Subcutaneous abdominal adipose tissue (tissue), 5 donors: ENCODE data around the gene IMP4.

Experiments used
- H3K27ac ChIP-seq: one replicate; pipeline ENCODE4 v1.7.0; 2013; ENCODE audit warnings: low read depth, mild to moderate bottlenecking, inconsistent platforms, low read length, moderate library complexity
- H3K27me3 ChIP-seq, 5 donors: one replicate each; pipeline ENCODE4 v1.7.0; 2013; ENCODE audit warnings: low read length in 5 of 5, inconsistent platforms in 1 of 5; ENCODE audit not compliant: control insufficient read depth in 5 of 5, insufficient read depth in 4 of 5
- H3K36me3 ChIP-seq, 5 donors: one replicate each; pipeline ENCODE4 v1.7.0; 2013; ENCODE audit warnings: low read length in 5 of 5; ENCODE audit not compliant: control insufficient read depth in 5 of 5, insufficient read depth in 5 of 5
- H3K4me1 ChIP-seq, 5 donors: one replicate each; pipeline ENCODE4 v1.7.0; 2013; ENCODE audit warnings: low read length in 5 of 5, mild to moderate bottlenecking in 3 of 5, moderate library complexity in 1 of 5; ENCODE audit not compliant: control insufficient read depth in 5 of 5, insufficient read depth in 5 of 5
- H3K4me3 ChIP-seq, 5 donors: one replicate each; pipeline ENCODE4 v1.7.0; 2013; ENCODE audit warnings: low read length in 5 of 5, low read depth in 1 of 5
- H3K9ac ChIP-seq, 5 donors: one replicate each; pipeline ENCODE4 v1.7.0; 2013; ENCODE audit warnings: low read length in 5 of 5, mild to moderate bottlenecking in 4 of 5, moderate library complexity in 3 of 5
- H3K9me3 ChIP-seq, 5 donors: one replicate each; pipeline ENCODE4 v1.7.0; 2013; ENCODE audit warnings: low read length in 5 of 5; ENCODE audit not compliant: control insufficient read depth in 5 of 5
- donor health status: healthy.
- donor health status: healthy.
- donor health status: healthy.
- donor health status: healthy.
- donor health status: healthy.

The IMP4 gene

DNA sequence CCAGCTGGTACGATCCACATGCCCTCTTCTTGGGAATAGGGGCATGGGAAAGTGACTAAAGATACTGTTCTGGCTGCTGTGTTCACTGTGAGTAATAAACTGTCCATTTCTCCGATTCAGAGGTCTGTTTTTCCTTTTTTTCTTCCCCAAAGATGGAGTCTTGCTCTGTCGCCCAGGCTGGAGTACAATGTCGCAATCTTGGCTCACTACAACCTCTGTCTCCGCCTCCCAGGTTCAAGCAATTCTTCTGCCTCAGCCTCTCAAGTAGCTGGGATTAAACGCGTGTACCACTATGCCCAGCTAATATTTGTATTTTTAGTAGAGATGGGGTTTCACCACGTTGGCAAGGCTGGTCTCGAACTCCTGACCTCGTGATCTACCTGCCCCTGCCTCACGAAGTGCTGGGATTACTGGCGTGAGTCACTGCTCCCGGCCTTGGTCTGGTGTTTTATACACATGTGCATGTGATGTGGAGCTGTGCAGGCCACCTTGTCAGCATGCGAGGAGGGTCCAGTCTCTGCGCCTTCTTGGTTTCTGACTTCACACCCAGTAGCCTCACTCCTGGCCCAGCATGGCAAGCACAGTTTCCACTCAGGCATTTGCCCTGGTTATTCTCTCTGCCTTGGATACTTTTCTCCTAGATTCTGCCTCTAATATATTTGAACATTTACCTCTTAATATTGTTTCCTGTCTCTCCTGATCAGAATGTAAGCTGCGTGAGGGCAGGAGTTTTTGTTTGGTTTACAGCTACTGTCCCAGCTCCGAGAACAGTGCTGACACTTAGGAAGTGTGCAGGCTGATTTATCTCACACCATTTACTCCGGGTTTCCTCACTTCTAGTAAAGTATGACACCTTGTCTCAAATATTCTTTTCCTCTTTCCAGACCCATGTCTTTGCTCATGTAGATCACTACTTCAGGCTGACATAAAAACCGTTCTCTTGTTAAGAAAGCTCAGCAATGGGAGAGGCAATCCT lies 32.9 kb downstream of the IMP4 start:
- H3K9ac ChIP-seq = no peak overlapping the region
- peaks cover 3 to 26% (median 7%) of the 10 kb centered on the region in 5 donors for H3K36me3 ChIP-seq
- H3K4me3 ChIP-seq = no peak overlapping the region
- H3K27ac ChIP-seq = no peak overlapping the region
- no peaks in the 10 kb centered on the region for H3K9me3 ChIP-seq
- peaks cover 6 to 58% (median 32%) of the 10 kb centered on the region in 5 donors for H3K4me1 ChIP-seq
- no peaks in the 10 kb centered on the region for H3K27me3 ChIP-seq

DNA sequence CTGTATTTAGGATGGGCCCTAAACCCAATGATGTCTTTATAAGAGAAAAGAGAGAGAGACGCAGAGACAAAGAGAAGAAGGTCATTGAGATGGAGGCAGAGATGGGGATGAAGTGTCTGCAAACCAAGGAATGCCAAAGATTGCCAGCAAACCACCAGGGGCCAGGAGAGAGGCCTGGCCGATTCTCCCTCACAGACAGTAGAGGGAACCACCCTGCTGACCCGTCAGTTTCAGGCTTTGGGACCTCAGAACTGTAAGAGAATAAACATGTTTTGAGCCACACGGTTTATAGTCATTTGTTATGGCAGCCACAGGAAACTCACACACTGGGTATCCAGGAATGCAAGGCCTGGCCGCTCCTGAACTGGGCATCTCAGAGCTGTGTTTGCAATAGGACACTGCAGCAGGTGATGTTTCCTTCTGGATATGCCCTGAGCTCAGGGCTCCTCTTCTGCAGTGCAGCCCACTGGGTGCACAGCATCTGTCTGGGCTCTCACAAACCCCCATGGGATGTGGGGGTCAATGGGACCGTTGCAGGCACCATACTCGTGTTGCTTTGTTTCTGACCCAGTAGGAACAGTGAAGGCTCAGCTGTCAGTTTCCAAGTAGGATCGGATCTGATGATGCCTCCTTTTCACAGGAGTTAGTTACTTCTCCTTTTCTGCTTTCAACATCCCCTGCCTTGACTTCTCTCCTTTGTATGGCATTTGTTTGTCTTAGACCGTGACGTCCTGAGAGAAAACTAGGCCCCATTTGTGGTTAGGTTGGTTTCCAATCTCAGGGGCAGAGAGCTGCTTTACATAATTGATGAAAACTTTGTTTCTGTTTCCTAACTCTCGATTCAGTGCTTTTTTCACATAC lies 34.0 kb downstream of the IMP4 start:
- Histone ChIP-seq H3K9ac (no peak overlapping the region), H3K27me3 (no peaks in the 10 kb centered on the region), H3K4me3 (no peak overlapping the region), H3K27ac (no peak overlapping the region), H3K9me3 (no peaks in the 10 kb centered on the region), H3K4me1 (peaks cover 4 to 51% (median 24%) of the 10 kb centered on the region in 5 donors), H3K36me3 (peaks cover 3 to 34% (median 7%) of the 10 kb centered on the region in 5 donors)

DNA sequence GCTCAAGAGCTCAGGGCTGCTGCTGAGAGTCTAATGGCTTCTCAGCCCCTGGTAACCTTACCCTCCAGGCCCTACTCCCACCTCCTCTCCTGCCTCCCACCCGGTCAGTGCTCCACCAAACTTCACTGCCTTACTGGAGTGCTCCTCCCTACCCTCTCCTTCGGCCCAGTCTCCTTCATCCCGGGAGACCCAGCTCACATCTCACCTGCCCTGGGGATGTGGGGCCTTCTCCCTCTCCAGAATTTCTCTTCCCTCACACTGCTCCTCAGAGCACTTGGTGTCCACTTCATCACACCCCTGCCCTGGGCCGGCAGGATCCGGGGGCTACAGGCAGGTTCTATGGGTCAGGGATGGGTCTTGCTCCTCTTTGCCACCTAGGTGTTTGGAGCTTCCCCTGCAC lies 34.8 kb downstream of the IMP4 start:
- Histone ChIP-seq H3K4me3 (no peak overlapping the region), H3K9me3 (no peaks in the 10 kb centered on the region), H3K36me3 (peaks cover 3 to 40% (median 11%) of the 10 kb centered on the region in 5 donors), H3K9ac (no peak overlapping the region), H3K27me3 (no peaks in the 10 kb centered on the region), H3K27ac (no peak overlapping the region), H3K4me1 (peaks cover 4 to 46% (median 20%) of the 10 kb centered on the region in 5 donors)

DNA sequence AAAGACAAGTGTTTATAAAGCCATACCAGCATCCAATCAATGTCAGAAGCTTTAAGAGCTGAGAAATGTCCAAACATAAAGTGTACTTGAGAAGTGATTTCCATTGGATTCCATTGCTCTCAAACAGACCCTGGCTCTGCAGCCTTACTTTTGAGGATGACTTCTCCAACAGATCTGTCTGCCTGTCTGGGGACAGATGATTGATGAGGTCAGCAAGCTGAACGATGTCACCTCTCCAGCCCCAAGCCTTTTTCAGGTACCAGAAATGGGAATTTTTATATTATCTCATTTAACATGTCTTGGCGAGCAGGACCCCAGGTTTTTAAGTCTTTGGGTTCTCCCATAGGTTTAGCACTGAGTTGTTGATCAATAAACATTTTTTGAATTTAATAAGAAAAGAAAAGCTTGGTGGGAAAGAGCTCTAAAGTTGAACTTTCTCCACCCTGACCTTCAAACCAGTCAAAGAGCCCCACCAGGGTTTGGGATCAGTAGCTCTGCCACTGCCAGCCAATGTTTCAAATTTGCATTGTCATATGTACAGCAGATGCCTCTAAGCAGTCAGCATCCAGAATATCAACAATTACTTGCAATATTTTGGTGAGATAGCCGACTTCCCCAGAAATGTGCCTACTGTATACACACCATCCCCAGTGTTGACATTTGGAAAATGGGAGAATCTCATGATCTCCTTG lies 35.7 kb downstream of the IMP4 start:
- Histone ChIP-seq H3K9ac (no peak overlapping the region), H3K4me3 (no peak overlapping the region), H3K36me3 (peaks cover 3 to 45% (median 11%) of the 10 kb centered on the region in 5 donors), H3K9me3 (no peaks in the 10 kb centered on the region), H3K4me1 (peaks cover 1 to 38% (median 12%) of the 10 kb centered on the region in 5 donors), H3K27ac (no peak overlapping the region), H3K27me3 (no peaks in the 10 kb centered on the region)

DNA sequence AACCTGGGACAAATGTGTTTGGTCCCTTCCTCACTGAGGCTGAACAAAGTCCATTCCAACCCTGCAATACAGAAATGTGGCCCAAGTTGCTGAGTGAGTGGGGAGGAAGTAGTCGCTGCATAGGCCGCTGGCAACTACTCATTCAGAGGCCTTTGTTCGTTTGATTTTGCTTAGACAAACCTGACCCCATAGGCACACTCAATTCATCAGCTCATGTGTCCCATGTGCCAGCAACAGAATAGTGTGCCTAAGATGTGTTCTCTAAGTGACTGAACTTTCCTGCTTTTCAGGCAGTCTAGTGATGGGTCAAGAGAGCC lies 36.2 kb downstream of the IMP4 start:
- Histone ChIP-seq H3K4me1 (peaks cover 0 to 33% (median 7%) of the 10 kb centered on the region in 5 donors), H3K9me3 (no peaks in the 10 kb centered on the region), H3K9ac (no peak overlapping the region), H3K27ac (no peak overlapping the region), H3K27me3 (no peaks in the 10 kb centered on the region), H3K4me3 (no peak overlapping the region), H3K36me3 (peaks cover 3 to 45% (median 11%) of the 10 kb centered on the region in 5 donors)

DNA sequence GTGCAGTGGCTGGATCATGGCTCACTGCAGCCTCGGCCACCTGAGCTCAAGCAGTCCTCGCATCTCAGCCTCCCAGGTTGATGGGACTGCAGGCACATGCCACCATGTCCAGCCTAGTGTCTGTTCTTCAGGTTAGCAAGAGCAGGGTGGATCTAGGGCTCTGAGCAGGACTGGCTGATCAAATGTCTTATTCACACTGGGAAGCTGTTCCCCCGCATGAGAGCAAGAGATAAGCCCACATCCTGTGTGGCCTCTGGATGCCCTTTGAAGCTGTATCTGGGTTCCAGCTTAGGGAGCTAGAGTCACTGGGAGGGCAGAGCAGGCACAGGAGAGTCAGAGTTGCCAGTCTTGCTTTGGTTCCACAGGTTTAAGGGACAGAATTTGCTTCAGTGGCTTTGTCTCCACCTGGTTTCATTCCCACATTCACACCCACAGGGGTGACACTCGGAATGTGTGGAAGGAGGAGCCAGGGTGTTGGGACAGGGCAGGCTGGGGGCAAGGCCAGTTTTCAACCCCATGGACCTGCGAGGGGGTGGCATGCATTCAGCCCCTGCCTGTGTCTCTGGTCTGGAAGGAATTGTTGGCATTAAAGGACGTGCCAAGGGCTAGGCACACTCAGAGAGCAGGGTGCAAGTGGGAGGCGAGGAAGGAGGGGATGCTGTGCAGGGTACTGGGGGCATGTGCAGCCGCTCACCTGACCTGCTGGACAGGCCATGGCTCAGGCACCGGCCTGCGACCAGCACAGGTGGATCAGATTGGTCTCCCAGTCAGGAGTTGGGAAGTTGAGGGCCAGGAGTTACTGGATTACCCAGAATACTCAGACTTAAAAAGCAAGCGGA lies 37.6 kb downstream of the IMP4 start:
- H3K9ac ChIP-seq = no peak overlapping the region
- peaks cover 3 to 40% (median 9%) of the 10 kb centered on the region in 5 donors for H3K36me3 ChIP-seq
- H3K27ac ChIP-seq = no peak overlapping the region
- no peaks in the 10 kb centered on the region for H3K27me3 ChIP-seq
- H3K9me3 ChIP-seq = no peaks in the 10 kb centered on the region
- H3K4me1 ChIP-seq = peaks cover 0 to 29% (median 4%) of the 10 kb centered on the region in 5 donors
- H3K4me3 ChIP-seq = no peak overlapping the region

DNA sequence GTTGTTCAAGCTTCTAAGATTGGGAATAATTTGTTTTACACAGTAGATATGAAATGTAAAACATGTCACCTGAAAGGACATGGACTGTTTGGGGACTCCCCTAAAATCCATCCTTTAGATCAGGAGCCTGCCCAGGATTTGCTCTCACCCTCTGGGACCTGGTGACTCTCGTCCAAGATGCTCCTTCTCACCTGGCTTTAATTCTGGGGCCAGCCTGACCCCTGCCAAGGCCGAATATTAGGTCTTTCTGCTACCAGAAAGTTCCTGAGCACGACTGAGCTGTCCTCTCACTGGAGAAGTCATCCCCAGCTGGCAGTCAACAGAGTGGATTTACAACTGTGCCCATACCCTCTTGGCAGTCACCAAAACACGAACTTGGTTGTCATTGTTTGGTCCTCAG lies 38.4 kb downstream of the IMP4 start:
- H3K36me3 ChIP-seq = peaks cover 2 to 33% (median 9%) of the 10 kb centered on the region in 5 donors
- H3K9me3 ChIP-seq = no peaks in the 10 kb centered on the region
- no peaks in the 10 kb centered on the region for H3K27me3 ChIP-seq
- no peak overlapping the region for H3K9ac ChIP-seq
- H3K4me1 ChIP-seq = peaks cover 0 to 37% (median 4%) of the 10 kb centered on the region in 5 donors
- H3K4me3 ChIP-seq = no peak overlapping the region
- no peak overlapping the region for H3K27ac ChIP-seq

DNA sequence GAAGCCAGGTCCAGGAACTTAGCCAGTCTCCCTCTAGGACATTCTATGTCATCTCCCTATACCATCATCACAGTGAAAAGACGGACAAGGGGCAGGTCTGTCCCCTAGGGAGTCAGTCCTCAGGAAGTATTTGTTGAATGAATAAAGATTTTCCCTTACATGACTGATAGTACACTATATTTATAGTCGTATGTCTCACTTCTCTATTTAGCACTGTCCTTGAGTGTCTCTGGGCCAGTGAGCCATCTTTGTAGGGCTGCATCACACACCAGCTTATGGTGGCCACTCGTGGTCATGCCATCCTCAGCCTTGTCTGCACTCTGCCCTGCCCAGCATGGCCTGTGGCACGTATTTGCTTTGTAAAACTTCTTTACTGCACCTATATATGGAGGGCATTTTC lies 38.9 kb downstream of the IMP4 start:
- peaks cover 3 to 36% (median 9%) of the 10 kb centered on the region in 5 donors for H3K4me1 ChIP-seq
- H3K9me3 ChIP-seq = no peaks in the 10 kb centered on the region
- H3K36me3 ChIP-seq = peaks cover 2 to 32% (median 9%) of the 10 kb centered on the region in 5 donors
- H3K9ac ChIP-seq = no peak overlapping the region
- no peak overlapping the region for H3K27ac ChIP-seq
- no peaks in the 10 kb centered on the region for H3K27me3 ChIP-seq
- H3K4me3 ChIP-seq = no peak overlapping the region

DNA sequence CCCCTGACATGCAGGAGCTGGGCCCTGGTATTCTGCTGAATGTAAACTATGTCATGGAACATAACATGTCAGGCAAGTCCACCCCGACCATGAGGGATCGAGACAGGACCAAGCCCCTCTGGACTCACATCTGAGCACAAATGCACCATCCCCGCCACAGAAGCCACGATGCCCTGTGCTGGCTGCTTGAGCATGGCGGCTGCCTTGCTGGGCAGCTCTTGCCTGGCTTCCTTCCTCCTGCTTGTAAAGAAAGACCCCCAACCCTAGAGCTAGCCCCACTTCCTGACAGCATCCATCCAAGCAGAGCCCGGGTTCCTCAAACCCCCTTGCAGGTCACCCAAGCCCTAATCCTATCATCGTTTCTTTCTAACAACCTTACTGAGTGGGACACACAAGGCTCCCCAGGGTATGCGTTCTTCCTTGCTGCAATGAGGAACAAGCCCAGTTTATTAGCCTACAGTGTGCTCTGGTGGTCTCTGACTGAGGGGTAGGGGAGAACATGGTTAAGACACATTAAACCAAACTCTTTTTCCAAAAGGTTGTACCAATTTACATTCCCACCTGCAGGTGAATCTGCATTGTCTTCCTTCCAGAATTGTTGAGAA lies 39.7 kb downstream of the IMP4 start:
- H3K36me3 ChIP-seq = peaks cover 0 to 27% (median 9%) of the 10 kb centered on the region in 5 donors
- no peaks in the 10 kb centered on the region for H3K9me3 ChIP-seq
- H3K27me3 ChIP-seq = no peaks in the 10 kb centered on the region
- peaks cover 4 to 41% (median 17%) of the 10 kb centered on the region in 5 donors for H3K4me1 ChIP-seq
- H3K9ac ChIP-seq = no peak overlapping the region
- no peak overlapping the region for H3K4me3 ChIP-seq
- no peak overlapping the region for H3K27ac ChIP-seq
